Lower lobe of right lung (tissue), 2 donors: ENCODE data around the gene ARIH1. TPM values are rescaled to one million over a fixed set of nuclear protein-coding genes. Genes with fewer than 3 reads are reported as not detected.

ENCODE experiments used
- ATAC-seq, 2 donors: fragments of 200-7000 bp; cut with Tn5 transposase; one replicate each; pipeline ENCODE4 v1.9.1; 2020 to 2022; ENCODE audit warnings: mild to moderate bottlenecking in 2 of 2, moderate library complexity in 2 of 2
- DNase-seq: peaks from one replicate; pipeline ENCODE4 v3.0.0-alpha.2; 2020
- H3K27ac ChIP-seq: fragments of 200-600 bp; one replicate; pipeline ENCODE4 v1.8.0; 2022
- H3K27me3 ChIP-seq: fragments of 200-600 bp; one replicate; pipeline ENCODE4 v1.8.0; 2022; ENCODE audit warnings: low read depth
- H3K36me3 ChIP-seq: fragments of 200-600 bp; one replicate; pipeline ENCODE4 v1.8.0; 2022; ENCODE audit warnings: mild to moderate bottlenecking
- H3K4me1 ChIP-seq: fragments of 200-600 bp; one replicate; pipeline ENCODE4 v1.8.0; 2022
- H3K4me3 ChIP-seq: fragments of 200-600 bp; one replicate; pipeline ENCODE4 v1.8.0; 2022; ENCODE audit warnings: mild to moderate bottlenecking
- H3K9me3 ChIP-seq: fragments of 200-600 bp; one replicate; pipeline ENCODE4 v1.8.0; 2022
- intact Hi-C: fragments of 100-400 bp; cut with DNase I; formaldehyde crosslinking; loops from one replicate; pipeline ENCODE4 v1.11.0; 2022
- total RNA-seq: library from RNA; stranded (reverse); fragmentation: NEBNext Ultra II Directional; extraction: Animal tissue kit (Norgen Biotek cat#: 25700); gene quantifications from one replicate; pipeline ENCODE4 v1.2.1, GENCODE V29; 2021
- TF ChIP-seq, protein P1 (sequence below): fragments of 200-600 bp; IDR thresholded peaks from one replicate; pipeline ENCODE4 v1.8.0; 2022; ENCODE audit warnings: antibody characterized with exemption, mild to moderate bottlenecking
- donor health status: DM: no; HTN: yes; CAD: no; lungs with severe emphysema.

Gene ARIH1
- total RNA-seq, 1 donor from 2014 or later = 149 TPM

DNA sequence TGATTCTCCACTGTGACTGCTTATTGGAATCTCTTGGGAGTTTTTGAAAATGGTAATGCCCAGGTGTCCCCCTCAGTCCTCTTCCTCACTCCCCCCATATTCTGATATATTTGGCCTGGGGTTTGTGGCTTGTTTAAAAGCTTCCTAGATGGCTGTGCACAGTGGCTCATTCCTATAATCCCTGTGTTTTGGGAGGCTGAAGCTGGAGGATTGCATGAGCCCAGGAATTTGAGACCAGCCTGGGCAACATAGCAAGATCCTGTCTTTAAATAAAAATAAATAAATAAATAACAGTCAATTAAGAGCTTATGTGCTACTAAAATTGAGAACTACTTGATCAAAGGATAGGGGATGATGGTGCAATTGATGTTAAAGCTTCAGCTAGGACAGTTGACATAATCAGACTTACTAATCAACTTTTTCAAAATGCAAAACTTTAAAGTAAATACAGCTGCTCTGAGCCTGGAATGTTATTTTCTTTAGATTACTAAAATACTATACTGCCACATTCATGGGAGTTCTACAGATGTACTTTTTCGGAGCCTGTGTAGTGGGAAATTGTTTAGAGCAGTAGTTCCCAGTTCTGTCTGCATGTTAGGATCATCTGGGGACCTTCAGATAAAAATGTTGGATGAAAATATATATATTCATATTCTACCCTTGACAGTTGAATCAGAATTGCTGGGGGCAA lies 33.4 kb downstream of the ARIH1 start:
- H3K27me3 ChIP-seq = no peaks in the 10 kb centered on the region
- H3K4me1 ChIP-seq = peaks cover 16% of the 10 kb centered on the region
- no peak for DNase-seq
- no peak for ATAC-seq
- no peaks in the 10 kb centered on the region for H3K36me3 ChIP-seq
- no peak overlapping the region for H3K4me3 ChIP-seq
- TF ChIP-seq, protein P1, sequence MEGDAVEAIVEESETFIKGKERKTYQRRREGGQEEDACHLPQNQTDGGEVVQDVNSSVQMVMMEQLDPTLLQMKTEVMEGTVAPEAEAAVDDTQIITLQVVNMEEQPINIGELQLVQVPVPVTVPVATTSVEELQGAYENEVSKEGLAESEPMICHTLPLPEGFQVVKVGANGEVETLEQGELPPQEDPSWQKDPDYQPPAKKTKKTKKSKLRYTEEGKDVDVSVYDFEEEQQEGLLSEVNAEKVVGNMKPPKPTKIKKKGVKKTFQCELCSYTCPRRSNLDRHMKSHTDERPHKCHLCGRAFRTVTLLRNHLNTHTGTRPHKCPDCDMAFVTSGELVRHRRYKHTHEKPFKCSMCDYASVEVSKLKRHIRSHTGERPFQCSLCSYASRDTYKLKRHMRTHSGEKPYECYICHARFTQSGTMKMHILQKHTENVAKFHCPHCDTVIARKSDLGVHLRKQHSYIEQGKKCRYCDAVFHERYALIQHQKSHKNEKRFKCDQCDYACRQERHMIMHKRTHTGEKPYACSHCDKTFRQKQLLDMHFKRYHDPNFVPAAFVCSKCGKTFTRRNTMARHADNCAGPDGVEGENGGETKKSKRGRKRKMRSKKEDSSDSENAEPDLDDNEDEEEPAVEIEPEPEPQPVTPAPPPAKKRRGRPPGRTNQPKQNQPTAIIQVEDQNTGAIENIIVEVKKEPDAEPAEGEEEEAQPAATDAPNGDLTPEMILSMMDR = no peak
- H3K9me3 ChIP-seq = no peaks in the 10 kb centered on the region
- no peak overlapping the region for H3K27ac ChIP-seq
- intact Hi-C loops = no loop called here

DNA sequence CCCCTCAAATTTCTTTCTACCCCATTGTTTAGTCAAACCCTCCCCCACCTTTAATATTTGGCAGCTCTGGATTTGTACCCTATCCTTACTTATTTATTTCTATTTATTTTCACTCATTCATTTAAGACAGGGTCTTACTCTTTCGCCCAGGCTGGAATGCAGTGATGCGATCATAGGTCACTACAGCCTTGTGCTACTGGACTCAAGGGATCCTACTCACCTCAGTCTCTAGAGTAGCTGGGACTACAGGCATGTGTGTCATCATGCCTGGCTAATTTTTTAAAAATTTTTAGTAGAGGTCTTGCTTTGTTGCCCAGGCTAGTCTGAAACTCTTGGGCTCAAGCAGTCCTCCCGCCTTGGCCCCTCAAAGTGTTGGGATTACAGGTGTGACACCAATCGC lies 35.4 kb downstream of the ARIH1 start:
- intact Hi-C loops = no loop called here
- Histone ChIP-seq H3K4me3 (no peak overlapping the region), H3K27me3 (no peaks in the 10 kb centered on the region), H3K36me3 (no peaks in the 10 kb centered on the region), H3K9me3 (no peaks in the 10 kb centered on the region), H3K4me1 (peaks cover 8% of the 10 kb centered on the region), H3K27ac (no peak overlapping the region)
- TF ChIP-seq, protein P1 = no peak
- peak in 1 of 2 donors; percentile 24 for ATAC-seq
- no peak for DNase-seq

DNA sequence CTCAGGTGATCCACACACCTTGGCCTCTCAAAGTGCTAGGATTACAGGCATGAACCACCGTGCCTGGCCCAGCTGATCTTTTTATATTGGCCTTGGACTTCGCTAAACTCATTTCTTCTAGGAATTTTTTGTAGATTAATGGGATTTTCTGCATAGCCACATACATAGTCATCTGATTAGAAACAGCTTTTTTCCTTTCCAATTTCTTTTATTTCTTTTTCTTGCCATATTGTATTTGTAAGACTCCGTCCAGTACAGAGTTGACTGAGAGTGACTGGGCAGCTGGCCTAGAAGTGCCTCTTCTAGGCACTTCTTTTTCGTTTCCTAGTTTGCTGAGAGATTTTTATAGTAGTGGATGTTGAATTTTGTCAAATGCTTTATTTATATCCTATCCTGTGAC lies 37.4 kb downstream of the ARIH1 start:
- Histone ChIP-seq H3K9me3 (no peaks in the 10 kb centered on the region), H3K36me3 (no peaks in the 10 kb centered on the region), H3K27ac (no peak overlapping the region), H3K4me1 (peaks cover 21% of the 10 kb centered on the region), H3K27me3 (no peaks in the 10 kb centered on the region), H3K4me3 (no peak overlapping the region)
- TF ChIP-seq, protein P1 = no peak
- ATAC-seq (no peak), DNase-seq (no peak)
- intact Hi-C loops = no loop called here

DNA sequence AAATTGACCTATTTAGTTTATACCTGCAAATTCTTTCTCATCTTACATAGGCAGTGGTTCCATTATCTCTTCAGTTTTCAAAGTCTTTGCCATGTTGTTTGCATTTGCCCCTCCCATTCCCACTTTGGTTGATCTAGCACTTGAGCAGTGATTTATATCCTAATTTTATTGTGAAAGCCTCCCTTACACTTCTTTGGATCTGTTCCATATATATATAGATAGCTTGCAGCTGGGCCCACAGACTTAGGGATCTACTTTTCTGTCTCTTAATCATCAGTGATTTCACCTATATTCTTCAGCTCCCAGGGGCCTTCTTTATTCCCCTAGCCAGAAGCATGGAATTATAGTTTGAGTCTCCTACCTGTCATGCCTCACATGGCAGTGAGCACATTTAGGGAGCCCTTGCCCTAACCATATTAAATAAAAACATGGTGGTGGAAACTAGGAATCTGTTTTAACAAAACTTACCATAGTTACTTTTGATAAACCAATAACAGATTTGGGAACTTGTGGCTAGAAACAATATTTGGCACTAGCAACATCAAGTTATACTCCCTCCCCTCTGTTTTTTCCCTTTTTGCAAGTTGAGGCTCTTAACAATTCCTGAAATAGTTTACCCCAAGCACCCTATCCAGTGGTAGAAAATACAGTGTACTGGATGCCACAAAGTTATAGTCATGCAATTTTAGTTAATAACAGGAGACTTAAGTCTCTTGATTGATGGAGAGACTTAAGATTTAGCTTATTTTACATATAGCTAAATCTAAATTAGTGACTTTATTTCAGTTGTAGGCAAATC lies 41.7 kb downstream of the ARIH1 start:
- intact Hi-C loops = no loop called here
- Histone ChIP-seq H3K9me3 (no peaks in the 10 kb centered on the region), H3K27ac (no peak overlapping the region), H3K27me3 (no peaks in the 10 kb centered on the region), H3K36me3 (no peaks in the 10 kb centered on the region), H3K4me3 (no peak overlapping the region), H3K4me1 (peaks cover 35% of the 10 kb centered on the region)
- ATAC-seq (peak in 1 of 2 donors; percentile 47), DNase-seq (no peak)
- TF ChIP-seq, protein P1 = no peak

DNA sequence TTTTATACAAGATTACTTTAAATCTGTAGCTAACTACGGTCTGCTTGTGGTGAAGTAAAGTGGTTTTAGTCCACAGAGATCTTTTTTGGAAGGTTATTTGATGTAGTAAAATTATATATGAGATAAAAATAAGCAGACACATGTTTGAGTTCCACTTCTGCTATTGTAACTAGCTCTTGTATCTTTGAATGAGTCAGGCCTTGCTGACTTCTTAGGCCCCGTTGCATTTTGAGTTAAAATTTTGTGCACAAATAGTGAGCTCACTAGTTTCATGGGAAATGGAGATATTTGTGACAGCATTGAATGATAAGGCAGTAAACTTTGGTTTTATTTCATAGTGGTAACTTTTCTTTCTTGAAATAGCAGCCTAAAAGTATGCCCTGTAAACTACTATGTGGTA lies 42.6 kb downstream of the ARIH1 start:
- Histone ChIP-seq H3K27me3 (no peaks in the 10 kb centered on the region), H3K4me3 (no peak overlapping the region), H3K9me3 (no peaks in the 10 kb centered on the region), H3K36me3 (no peaks in the 10 kb centered on the region), H3K4me1 (peaks cover 38% of the 10 kb centered on the region), H3K27ac (no peak overlapping the region)
- ATAC-seq (peak in 1 of 2 donors; percentile 55), DNase-seq (no peak)
- TF ChIP-seq, protein P1 = no peak
- intact Hi-C loops = no loop called here
